GM12801 (cell line): ENCODE measurements around the gene LIG4.

ENCODE experiments used
- TF ChIP-seq, protein P1 (sequence below): IDR thresholded peaks from one replicate; pipeline ENCODE4 v1.5.1; 2011; ENCODE audit warnings: control low read depth; ENCODE audit not compliant: insufficient read length; ENCODE audit errors: extremely low read depth

The LIG4 gene

DNA sequence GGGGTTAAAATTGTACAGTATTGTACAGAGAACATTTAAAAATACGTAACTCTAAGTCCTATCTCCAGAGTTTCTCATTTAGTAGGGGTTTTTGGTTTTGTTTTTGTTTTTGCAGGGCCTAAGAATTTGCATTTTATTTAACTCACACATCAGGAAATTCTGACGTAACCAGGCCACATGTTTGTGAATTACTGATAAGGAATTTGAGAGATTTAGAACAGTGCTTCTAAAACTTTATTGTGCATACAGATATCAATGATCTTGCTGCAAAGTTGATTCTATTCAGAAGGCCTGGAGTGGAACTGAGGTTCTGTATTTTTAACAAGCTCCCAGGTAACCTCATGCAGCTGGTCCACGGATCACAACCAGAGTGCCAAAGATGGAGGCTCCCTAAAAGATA lies 49.3 kb downstream of the LIG4 start:
- TF ChIP-seq, protein P1, sequence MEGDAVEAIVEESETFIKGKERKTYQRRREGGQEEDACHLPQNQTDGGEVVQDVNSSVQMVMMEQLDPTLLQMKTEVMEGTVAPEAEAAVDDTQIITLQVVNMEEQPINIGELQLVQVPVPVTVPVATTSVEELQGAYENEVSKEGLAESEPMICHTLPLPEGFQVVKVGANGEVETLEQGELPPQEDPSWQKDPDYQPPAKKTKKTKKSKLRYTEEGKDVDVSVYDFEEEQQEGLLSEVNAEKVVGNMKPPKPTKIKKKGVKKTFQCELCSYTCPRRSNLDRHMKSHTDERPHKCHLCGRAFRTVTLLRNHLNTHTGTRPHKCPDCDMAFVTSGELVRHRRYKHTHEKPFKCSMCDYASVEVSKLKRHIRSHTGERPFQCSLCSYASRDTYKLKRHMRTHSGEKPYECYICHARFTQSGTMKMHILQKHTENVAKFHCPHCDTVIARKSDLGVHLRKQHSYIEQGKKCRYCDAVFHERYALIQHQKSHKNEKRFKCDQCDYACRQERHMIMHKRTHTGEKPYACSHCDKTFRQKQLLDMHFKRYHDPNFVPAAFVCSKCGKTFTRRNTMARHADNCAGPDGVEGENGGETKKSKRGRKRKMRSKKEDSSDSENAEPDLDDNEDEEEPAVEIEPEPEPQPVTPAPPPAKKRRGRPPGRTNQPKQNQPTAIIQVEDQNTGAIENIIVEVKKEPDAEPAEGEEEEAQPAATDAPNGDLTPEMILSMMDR, result no peak

DNA sequence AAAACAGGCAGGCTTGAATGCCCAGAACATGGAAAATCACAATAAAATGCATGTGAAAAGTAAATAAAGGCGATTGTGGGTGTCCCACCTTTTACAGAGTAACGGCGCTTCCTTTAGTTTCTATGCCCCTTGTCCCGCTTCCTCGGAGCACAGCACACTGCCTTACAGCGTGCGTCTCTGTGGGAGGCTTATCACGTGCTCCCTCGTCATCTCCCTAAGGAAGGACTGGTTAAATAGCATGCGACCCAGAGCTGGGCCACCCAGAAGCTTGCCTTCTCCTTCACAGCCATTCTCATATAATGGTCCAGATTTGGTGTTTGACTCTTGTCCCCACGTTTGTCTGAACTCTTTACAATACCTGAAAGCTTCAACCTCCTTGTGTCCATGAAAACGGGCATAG lies 56.6 kb downstream of the LIG4 start:
- TF ChIP-seq, protein P1, result no peak
